ENCODE data around the gene KCNS3.

GRCh38 chr2:17845806-17846205, 32.7 kb upstream of the KCNS3 start:
- TF ChIP-seq CTCF (IDR thresholded peaks at IDR 0.05; ENCODE audit: low read depth, low read length, poor library complexity, severe bottlenecking), result no peak
- no peak for TF ChIP-seq EZH2phosphoT487 (IDR thresholded peaks at IDR 0.05; ENCODE audit: borderline replicate concordance, low read length)

Measured in DOHH2 (cell line).